ENCODE data around the gene ARID3C.
A peak's percentile ranks its signal among the peaks of the same experiment; 100 is the strongest.

- TF ChIP-seq PAX5 (IDR thresholded peaks at IDR 0.05; ENCODE audit: borderline replicate concordance, low read depth, low read length) (no peak), CTCF (IDR thresholded peaks at IDR 0.05 in 2 of 3, conservative IDR thresholded peaks at IDR 0.05 in 1 of 3; ENCODE audit: control insufficient read depth in 2 of 3, extremely low read depth in 1 of 3, insufficient read depth in 1 of 3, low read depth in 3 of 3, low read length in 3 of 3) (peak; percentile 79 to 93 (median 86); a peak in 5 of 6 replicates), TARDBP (IDR thresholded peaks at IDR 0.05; ENCODE audit: borderline replicate concordance) (no peak), PML (IDR thresholded peaks at IDR 0.05; ENCODE audit: low read length) (no peak), TAF1 (IDR thresholded peaks at IDR 0.05; ENCODE audit: borderline replicate concordance, low read depth, low read length) (no peak), EZH2 (IDR thresholded peaks at IDR 0.05; ENCODE audit: borderline replicate concordance, control insufficient read depth, low read depth, low read length) (no peak), ZZZ3 (IDR thresholded peaks at IDR 0.05; ENCODE audit: control insufficient read depth, insufficient read length, low read depth) (no peak), RAD21 (IDR thresholded peaks at IDR 0.05; ENCODE audit: insufficient read depth, low read depth, low read length) (peak; percentile 80), POLR2A (IDR thresholded peaks at IDR 0.05; ENCODE audit: low read depth, low read length) (no peak), KAT2A (conservative IDR thresholded peaks at IDR 0.05; ENCODE audit: control insufficient read depth, low read depth, low read length) (no peak)
Measured at GRCh38 chr9:34633851-34634550, 5.1 kb upstream of the ARID3C start.
